ENCODE results near the gene MT3.
"Not testable (repeated sequence)": the region's sequence is repeated elsewhere in the genome, so short reads cannot be mapped to it uniquely, and the experiment has no call there.

MT3 gene

DNA sequence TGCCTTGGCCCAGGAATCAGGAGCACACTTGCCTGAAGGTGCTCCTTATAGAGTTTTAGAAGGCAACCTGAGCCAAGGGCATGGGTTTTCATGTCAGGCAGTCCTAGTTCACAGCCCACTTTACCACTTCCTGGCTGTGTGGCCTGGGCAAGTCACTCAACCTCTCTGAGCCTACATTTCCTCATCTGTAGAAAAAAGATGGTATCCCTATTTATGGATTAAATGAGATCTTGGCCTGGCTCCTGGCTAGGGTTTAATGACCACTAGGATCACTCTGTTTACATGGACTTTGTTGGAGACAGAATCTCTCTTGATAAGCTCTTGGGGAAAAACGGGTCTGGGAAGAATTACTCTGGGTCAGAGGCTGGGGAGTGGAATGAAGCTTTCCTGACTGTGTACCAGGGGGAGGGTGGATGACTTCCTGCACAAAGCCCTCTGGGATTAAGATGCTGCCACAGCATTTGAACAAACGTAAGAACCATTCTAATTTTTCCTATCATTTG is 21.3 kb downstream of the MT3 start:
- WGBS = 79% methylated on average over 2 of the region's 2 CpGs
- Histone ChIP-seq H3K9ac (ENCODE audit: low read depth, low read length) (no peak overlapping the region), H3K4me3 (ENCODE audit: low read length) (no peak overlapping the region), H3K9me3 (ENCODE audit: insufficient read depth, low read depth, low read length) (no peaks in the 10 kb centered on the region), H3K36me3 (ENCODE audit: insufficient read depth, low read length) (no peaks in the 10 kb centered on the region), H3K27ac (ENCODE audit: low read depth, low read length) (no peak overlapping the region), H3K4me1 (ENCODE audit: insufficient read depth, low read length) (peaks cover 18% of the 10 kb centered on the region), H3K27me3 (ENCODE audit: insufficient read depth, low read length) (peaks cover 99% of the 10 kb centered on the region)

DNA sequence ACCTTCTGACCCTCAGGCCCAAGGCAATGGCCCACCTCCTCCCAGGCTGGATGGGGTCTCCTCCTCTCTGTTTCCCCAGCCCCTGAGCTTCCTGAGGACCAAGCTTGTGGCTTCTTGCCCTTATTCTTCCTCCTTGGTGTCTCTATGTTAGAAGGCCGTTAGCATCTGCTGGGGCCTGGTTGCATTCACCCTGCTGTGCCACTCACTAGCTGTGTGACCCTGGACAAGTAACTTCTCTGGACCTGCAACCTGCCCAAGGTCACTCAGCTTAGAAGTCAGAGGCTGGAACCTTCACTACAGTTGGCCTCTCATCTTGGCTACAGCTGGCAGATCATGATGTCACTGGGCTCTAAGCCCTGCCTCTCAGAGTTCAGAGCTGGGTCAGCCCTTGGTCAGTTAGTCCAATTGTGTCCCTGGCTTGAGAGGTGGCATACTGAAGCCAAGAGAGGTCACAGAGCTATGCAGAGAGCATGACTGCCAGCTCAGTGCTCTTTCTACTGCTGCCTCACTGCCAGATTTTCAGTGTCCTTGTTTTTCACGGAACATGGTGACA is 22.0 kb downstream of the MT3 start:
- peaks cover 18% of the 10 kb centered on the region for H3K4me1 ChIP-seq (ENCODE audit: insufficient read depth, low read length)
- no peaks in the 10 kb centered on the region for H3K36me3 ChIP-seq (ENCODE audit: insufficient read depth, low read length)
- no peak overlapping the region for H3K9ac ChIP-seq (ENCODE audit: low read depth, low read length)
- H3K27me3 ChIP-seq (ENCODE audit: insufficient read depth, low read length) = peaks cover 99% of the 10 kb centered on the region
- H3K4me3 ChIP-seq (ENCODE audit: low read length) = no peak overlapping the region
- H3K27ac ChIP-seq (ENCODE audit: low read depth, low read length) = no peak overlapping the region
- 89% methylated on average over 2 of the region's 2 CpGs for WGBS
- no peaks in the 10 kb centered on the region for H3K9me3 ChIP-seq (ENCODE audit: insufficient read depth, low read depth, low read length)

DNA sequence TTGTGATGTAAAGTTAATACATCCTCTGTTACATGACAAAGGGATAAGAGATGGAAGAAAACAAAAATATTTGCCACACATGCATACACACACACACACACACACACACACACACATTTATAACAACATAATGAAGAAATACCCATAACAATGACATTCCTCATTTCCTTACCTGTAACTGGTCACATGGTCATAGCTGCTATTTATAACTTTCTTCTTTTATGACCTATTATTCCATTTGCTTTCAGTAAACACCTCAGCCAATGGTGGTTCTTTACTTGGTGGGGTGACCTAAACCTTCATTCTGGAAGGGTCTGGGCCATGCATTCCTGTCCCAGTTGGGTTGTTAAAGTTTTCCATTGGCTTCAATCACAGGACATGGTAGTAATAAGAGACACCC is 24.4 kb downstream of the MT3 start:
- H3K4me3 ChIP-seq (ENCODE audit: low read length) = no peak overlapping the region
- no peaks in the 10 kb centered on the region for H3K36me3 ChIP-seq (ENCODE audit: insufficient read depth, low read length)
- H3K27me3 ChIP-seq (ENCODE audit: insufficient read depth, low read length) = peaks cover 99% of the 10 kb centered on the region
- H3K4me1 ChIP-seq (ENCODE audit: insufficient read depth, low read length) = peaks cover 27% of the 10 kb centered on the region
- H3K27ac ChIP-seq (ENCODE audit: low read depth, low read length) = no peak overlapping the region
- H3K9ac ChIP-seq (ENCODE audit: low read depth, low read length) = no peak overlapping the region
- no peaks in the 10 kb centered on the region for H3K9me3 ChIP-seq (ENCODE audit: insufficient read depth, low read depth, low read length)

DNA sequence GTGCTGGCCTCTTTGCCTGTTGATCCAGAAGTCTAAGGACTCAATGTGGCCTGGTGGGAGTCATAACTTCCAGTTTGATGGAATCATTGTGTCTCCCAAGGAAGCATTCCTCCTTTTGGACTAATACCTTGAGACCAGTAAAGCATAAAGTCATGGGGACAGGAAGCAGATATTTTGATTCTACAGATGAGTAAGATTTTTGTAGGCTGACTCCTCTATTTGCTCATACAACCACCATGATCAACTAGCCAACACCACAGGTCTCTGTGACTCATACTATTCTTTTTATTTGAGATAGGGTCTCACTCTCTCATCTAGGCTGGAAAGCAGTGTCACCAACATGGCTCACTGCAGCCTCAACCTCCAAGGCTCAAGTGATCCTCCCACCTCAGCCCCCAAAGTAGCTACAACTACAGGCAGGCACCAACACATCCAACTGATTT is 25.2 kb downstream of the MT3 start:
- Histone ChIP-seq H3K9ac (ENCODE audit: low read depth, low read length) (no peak overlapping the region), H3K9me3 (ENCODE audit: insufficient read depth, low read depth, low read length) (no peaks in the 10 kb centered on the region), H3K36me3 (ENCODE audit: insufficient read depth, low read length) (no peaks in the 10 kb centered on the region), H3K27me3 (ENCODE audit: insufficient read depth, low read length) (peaks cover 99% of the 10 kb centered on the region), H3K4me1 (ENCODE audit: insufficient read depth, low read length) (peaks cover 24% of the 10 kb centered on the region), H3K27ac (ENCODE audit: low read depth, low read length) (no peak overlapping the region), H3K4me3 (ENCODE audit: low read length) (no peak overlapping the region)

DNA sequence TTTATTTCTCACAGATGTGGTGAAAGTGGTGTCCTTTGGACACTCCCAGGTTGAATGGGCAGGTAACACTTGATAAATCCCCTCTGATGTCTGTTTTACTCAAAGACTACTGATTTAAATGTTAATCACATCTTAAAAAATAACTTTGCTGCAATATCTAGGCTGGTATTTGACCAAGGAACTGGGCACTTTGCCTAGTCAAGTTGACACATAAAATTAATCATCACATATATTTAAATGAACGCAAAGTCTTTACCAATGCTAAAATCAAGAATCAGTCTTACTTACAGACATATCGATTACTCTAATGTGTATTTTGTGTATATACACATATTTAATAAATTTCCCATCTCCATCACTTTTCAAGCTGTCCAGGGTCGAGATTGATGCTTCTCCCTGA is 26.0 kb downstream of the MT3 start:
- H3K27me3 ChIP-seq (ENCODE audit: insufficient read depth, low read length) = peaks cover 99% of the 10 kb centered on the region
- no peak overlapping the region for H3K27ac ChIP-seq (ENCODE audit: low read depth, low read length)
- no peaks in the 10 kb centered on the region for H3K9me3 ChIP-seq (ENCODE audit: insufficient read depth, low read depth, low read length)
- no peaks in the 10 kb centered on the region for H3K36me3 ChIP-seq (ENCODE audit: insufficient read depth, low read length)
- WGBS = 92% methylated on average over 2 of the region's 3 CpGs
- no peak overlapping the region for H3K4me3 ChIP-seq (ENCODE audit: low read length)
- no peak overlapping the region for H3K9ac ChIP-seq (ENCODE audit: low read depth, low read length)
- H3K4me1 ChIP-seq (ENCODE audit: insufficient read depth, low read length) = peaks cover 16% of the 10 kb centered on the region

DNA sequence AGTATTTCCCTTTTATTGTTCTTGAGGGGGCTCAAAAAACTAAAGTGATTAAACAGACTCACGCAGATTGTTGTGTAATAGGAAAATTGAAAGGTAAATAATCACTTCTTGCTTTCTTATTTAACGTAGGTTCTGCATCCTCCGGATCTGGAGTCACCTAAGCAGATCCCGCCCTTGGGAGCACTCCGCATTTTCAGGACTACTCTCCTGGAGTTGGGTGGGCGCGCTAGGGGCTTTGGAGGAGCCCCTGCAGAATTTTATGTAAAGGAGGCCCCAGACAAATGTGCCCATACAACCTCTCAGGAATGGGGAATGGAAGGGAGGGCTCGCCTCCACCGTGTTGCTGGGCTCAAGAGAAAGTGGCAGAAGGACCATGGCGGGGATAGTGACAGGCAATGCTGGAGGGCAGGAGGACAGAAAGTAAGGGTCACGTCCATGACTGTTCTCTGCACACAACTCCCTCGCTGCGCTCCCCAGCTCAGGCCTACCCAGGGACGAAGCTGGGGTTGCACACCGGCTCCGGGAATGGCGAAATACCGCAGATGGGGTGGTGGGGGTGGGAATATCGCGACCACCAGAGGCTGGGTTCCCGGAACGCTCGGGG is 27.4 kb downstream of the MT3 start:
- Histone ChIP-seq H3K36me3 (ENCODE audit: insufficient read depth, low read length) (no peaks in the 10 kb centered on the region), H3K27ac (ENCODE audit: low read depth, low read length) (no peak overlapping the region), H3K27me3 (ENCODE audit: insufficient read depth, low read length) (peaks cover 98% of the 10 kb centered on the region), H3K9me3 (ENCODE audit: insufficient read depth, low read depth, low read length) (no peaks in the 10 kb centered on the region), H3K9ac (ENCODE audit: low read depth, low read length) (no peak overlapping the region), H3K4me1 (ENCODE audit: insufficient read depth, low read length) (peaks cover 21% of the 10 kb centered on the region), H3K4me3 (ENCODE audit: low read length) (peak overlapping the region; percentile 51)
- WGBS = 23% methylated on average over 23 of the region's 23 CpGs

DNA sequence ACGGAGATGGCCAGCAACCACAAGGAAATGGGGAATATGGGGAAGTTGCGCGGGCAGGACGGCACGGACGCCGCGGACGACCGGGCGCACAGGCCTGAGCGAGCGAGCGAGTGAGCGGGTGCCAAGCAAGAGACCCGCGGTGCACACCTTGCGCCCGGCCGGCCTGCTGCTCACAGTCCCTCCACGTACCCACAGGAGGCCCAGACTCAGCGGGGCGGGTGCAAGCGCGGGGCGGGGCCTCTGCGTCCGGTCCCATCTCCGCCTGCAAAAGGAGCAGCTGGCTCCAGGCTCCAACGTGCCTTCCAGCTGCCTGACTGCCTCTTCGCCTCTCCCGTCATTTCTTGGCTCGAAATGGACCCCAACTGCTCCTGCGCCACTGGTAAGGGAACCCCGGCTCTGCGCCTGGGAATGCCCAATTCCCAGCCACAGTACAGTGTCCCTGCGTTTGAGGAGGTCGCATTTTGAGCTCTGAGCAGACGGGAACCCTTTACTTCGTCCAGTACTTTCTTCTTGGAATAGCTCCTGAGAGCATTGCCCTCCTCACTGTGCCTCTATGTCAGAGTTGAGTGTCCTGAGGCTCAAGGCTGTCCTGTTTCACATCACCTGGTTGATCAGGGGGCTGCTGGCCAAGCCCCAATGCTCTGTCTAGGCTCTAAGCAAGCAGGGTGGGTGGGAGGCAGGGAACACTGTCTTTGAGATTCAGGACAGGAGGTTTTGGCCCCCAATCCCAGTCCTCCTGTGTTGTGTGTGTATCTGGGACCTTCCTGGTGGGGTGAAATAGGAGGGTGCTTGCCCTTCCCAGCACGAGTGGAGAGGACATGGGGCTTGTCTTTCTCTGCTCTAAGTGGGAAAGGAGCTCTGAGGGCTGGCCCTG is 28.1 kb downstream of the MT3 start:
- peaks cover 99% of the 10 kb centered on the region for H3K27me3 ChIP-seq (ENCODE audit: insufficient read depth, low read length)
- no peak overlapping the region for H3K9ac ChIP-seq (ENCODE audit: low read depth, low read length)
- H3K4me1 ChIP-seq (ENCODE audit: insufficient read depth, low read length) = peaks cover 27% of the 10 kb centered on the region
- no peak overlapping the region for H3K27ac ChIP-seq (ENCODE audit: low read depth, low read length)
- H3K4me3 ChIP-seq (ENCODE audit: low read length) = peak overlapping the region; percentile 51
- no peaks in the 10 kb centered on the region for H3K36me3 ChIP-seq (ENCODE audit: insufficient read depth, low read length)
- WGBS = 4% methylated on average over 40 of the region's 41 CpGs
- no peaks in the 10 kb centered on the region for H3K9me3 ChIP-seq (ENCODE audit: insufficient read depth, low read depth, low read length)

DNA sequence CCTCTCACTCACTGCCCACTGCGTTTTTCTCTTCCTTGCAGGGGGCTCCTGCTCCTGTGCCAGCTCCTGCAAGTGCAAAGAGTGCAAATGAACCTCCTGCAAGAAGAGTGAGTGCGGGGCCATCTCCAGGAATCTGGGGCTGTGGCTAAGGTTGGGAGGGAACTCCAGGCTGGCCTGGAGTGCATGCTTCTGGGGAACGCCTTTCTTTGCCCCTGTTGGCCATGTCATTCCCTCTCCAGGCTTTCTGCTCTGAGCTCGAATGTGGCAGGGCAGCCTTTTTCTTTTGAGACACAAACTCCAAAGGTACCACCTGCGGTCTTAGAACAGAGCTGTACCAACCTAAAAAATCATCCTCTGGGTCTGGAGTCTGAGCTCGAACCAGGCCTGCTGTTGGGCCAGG is 28.8 kb downstream of the MT3 start:
- no peaks in the 10 kb centered on the region for H3K36me3 ChIP-seq (ENCODE audit: insufficient read depth, low read length)
- peaks cover 27% of the 10 kb centered on the region for H3K4me1 ChIP-seq (ENCODE audit: insufficient read depth, low read length)
- no peak overlapping the region for H3K9ac ChIP-seq (ENCODE audit: low read depth, low read length)
- H3K27me3 ChIP-seq (ENCODE audit: insufficient read depth, low read length) = peaks cover 99% of the 10 kb centered on the region
- H3K27ac ChIP-seq (ENCODE audit: low read depth, low read length) = no peak overlapping the region
- H3K9me3 ChIP-seq (ENCODE audit: insufficient read depth, low read depth, low read length) = no peaks in the 10 kb centered on the region
- WGBS = 36% methylated on average over 6 of the region's 6 CpGs
- no peak overlapping the region for H3K4me3 ChIP-seq (ENCODE audit: low read length)

DNA sequence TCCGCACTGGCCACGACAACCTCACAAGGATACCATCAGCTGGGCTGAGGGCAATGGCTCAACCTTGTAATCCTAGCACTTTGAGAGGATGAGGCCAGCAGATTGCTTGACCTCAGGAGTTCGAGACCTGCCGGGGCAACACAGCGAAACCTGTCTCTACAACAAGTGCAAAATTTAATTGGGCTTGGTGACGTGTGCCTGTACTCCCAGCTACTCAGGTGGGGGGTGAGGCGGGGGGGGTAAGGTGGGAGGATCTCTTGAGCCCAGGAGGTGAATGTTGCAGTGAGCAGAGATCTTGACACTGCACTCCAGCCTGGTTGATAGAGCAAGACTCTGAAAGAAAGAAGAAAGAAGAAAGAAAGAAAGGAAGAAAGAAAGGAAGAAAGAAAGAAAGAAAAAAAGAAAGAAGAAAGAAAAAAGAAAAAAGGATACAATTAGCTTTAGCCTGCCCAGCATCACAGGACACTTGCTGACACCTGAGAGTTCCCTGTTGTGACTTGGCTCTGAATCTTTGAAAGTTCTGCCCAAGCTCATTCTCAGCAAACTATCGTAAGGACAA is 31.1 kb downstream of the MT3 start:
- no peaks in the 10 kb centered on the region for H3K9me3 ChIP-seq (ENCODE audit: insufficient read depth, low read depth, low read length)
- H3K4me3 ChIP-seq (ENCODE audit: low read length) = no peak overlapping the region
- peaks cover 98% of the 10 kb centered on the region for H3K27me3 ChIP-seq (ENCODE audit: insufficient read depth, low read length)
- peaks cover 27% of the 10 kb centered on the region for H3K4me1 ChIP-seq (ENCODE audit: insufficient read depth, low read length)
- H3K36me3 ChIP-seq (ENCODE audit: insufficient read depth, low read length) = no peaks in the 10 kb centered on the region
- no peak overlapping the region for H3K9ac ChIP-seq (ENCODE audit: low read depth, low read length)
- WGBS = 76% methylated on average over 8 of the region's 8 CpGs
- no peak overlapping the region for H3K27ac ChIP-seq (ENCODE audit: low read depth, low read length)

DNA sequence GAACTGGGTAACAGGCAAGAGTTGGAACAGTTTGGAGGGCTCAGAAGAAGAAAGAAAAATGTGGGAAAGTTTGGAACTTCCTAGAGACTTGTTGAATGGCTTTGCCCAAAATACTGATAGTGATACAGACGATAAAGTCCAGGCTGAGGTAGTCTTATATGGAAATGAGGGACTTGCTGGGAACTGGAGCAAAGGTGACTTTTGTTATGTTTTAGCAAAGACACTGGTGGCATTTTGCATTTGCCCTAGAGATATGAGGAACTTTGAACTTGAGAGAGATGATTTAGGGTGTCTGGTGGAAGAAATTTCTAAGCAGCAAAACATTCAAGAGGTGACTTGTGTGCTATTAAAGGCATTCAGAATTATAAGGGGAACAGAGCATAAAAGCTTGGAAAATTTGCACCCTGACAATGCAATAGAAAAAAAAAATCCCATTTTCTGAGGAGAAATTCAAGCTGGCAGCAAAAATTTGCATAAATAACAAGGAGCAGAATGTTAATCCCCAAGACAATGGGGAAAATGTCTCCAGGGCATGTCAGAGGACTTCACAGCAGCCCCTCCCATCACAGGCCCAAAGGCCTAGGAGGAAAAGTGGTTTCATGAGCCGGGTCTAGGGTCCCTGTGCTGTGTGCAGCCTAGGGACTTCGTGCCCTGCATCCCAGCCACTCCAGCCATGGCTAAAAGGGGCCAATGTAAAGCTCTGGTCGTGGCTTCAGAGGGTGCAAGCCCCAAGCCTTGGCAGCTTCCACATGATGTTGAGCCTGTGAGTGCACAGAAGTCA is 32.5 kb downstream of the MT3 start:
- not testable (repeated sequence) for H3K36me3 ChIP-seq (ENCODE audit: insufficient read depth, low read length); H3K9ac ChIP-seq (ENCODE audit: low read depth, low read length); H3K9me3 ChIP-seq (ENCODE audit: insufficient read depth, low read depth, low read length); H3K4me3 ChIP-seq (ENCODE audit: low read length); H3K27ac ChIP-seq (ENCODE audit: low read depth, low read length)
- Histone ChIP-seq H3K4me1 (ENCODE audit: insufficient read depth, low read length) (peaks cover 37% of the 10 kb centered on the region), H3K27me3 (ENCODE audit: insufficient read depth, low read length) (peaks cover 98% of the 10 kb centered on the region)
- WGBS = 28% methylated on average over 4 of the region's 4 CpGs
